Measurements from ENCODE around the gene IDUA. TPM values are rescaled to one million over a fixed set of nuclear protein-coding genes. Genes with fewer than 3 reads are reported as not detected.

The IDUA gene
- total RNA-seq, 1 experiment from 2014 or later: 35.0 TPM

GRCh38 chr4:1024882-1025545, 38.2 kb downstream of the IDUA start:
- no peaks in the 10 kb centered on the region for H3K27me3 Mint-ChIP-seq (ENCODE audit: insufficient read depth, unreplicated experiment)
- no peak for DNase-seq (ENCODE audit: unreplicated experiment)
- H3K27ac Mint-ChIP-seq (ENCODE audit: low read depth, unreplicated experiment): no peak overlapping the region
- no peak overlapping the region for H3K4me3 Mint-ChIP-seq (ENCODE audit: unreplicated experiment)
- intact Hi-C loops (cut with micrococcal nuclease): no loop called here
- peaks cover 20% of the 10 kb centered on the region for H3K36me3 Mint-ChIP-seq (ENCODE audit: insufficient read depth, unreplicated experiment)
- H3K4me1 Mint-ChIP-seq (ENCODE audit: insufficient read depth, unreplicated experiment): no peaks in the 10 kb centered on the region
- no TSS peak for BruUV-seq (replicated peaks)
- POLR2A ChIA-PET: no interaction called here
- no peak for TF ChIP-seq CTCF (IDR thresholded peaks at IDR 0.05; ENCODE audit: unreplicated experiment)
- H3K9me3 Mint-ChIP-seq (ENCODE audit: unreplicated experiment): no peaks in the 10 kb centered on the region
- CTCF ChIA-PET: no interaction called here

GRCh38 chr4:1026115-1026514, 39.3 kb downstream of the IDUA start:
- Mint-ChIP-seq H3K9me3 (ENCODE audit: unreplicated experiment) (no peaks in the 10 kb centered on the region), H3K4me1 (ENCODE audit: insufficient read depth, unreplicated experiment) (no peaks in the 10 kb centered on the region), H3K4me3 (ENCODE audit: unreplicated experiment) (no peak overlapping the region), H3K27me3 (ENCODE audit: insufficient read depth, unreplicated experiment) (no peaks in the 10 kb centered on the region), H3K27ac (ENCODE audit: low read depth, unreplicated experiment) (no peak overlapping the region), H3K36me3 (ENCODE audit: insufficient read depth, unreplicated experiment) (peaks cover 20% of the 10 kb centered on the region)
- TF ChIP-seq CTCF (IDR thresholded peaks at IDR 0.05; ENCODE audit: unreplicated experiment): no peak
- peak; percentile 41 for DNase-seq (ENCODE audit: unreplicated experiment)
- no TSS peak for BruUV-seq (replicated peaks)
- intact Hi-C loops (cut with micrococcal nuclease): no loop called here
- POLR2A ChIA-PET: no interaction called here
- CTCF ChIA-PET: no interaction called here

- DNase-seq (ENCODE audit: unreplicated experiment): no peak
Measured at GRCh38 chr4:1027219-1027914, 40.5 kb downstream of the IDUA start.

GRCh38 chr4:1027915-1028238, 41.0 kb downstream of the IDUA start:
- no TSS peak for BruUV-seq (replicated peaks)
- CTCF ChIA-PET: no interaction called here
- Mint-ChIP-seq H3K4me1 (ENCODE audit: insufficient read depth, unreplicated experiment) (no peaks in the 10 kb centered on the region), H3K36me3 (ENCODE audit: insufficient read depth, unreplicated experiment) (peaks cover 25% of the 10 kb centered on the region), H3K4me3 (ENCODE audit: unreplicated experiment) (no peak overlapping the region), H3K9me3 (ENCODE audit: unreplicated experiment) (no peaks in the 10 kb centered on the region), H3K27me3 (ENCODE audit: insufficient read depth, unreplicated experiment) (no peaks in the 10 kb centered on the region), H3K27ac (ENCODE audit: low read depth, unreplicated experiment) (no peak overlapping the region)
- intact Hi-C loops (cut with micrococcal nuclease): no loop called here
- no peak for TF ChIP-seq CTCF (IDR thresholded peaks at IDR 0.05; ENCODE audit: unreplicated experiment)
- DNase-seq (ENCODE audit: unreplicated experiment): no peak
- POLR2A ChIA-PET: no interaction called here

More at GRCh38 chr4:1027219-1027914, 40.5 kb downstream of the IDUA start:
- no peaks in the 10 kb centered on the region for H3K4me1 Mint-ChIP-seq (ENCODE audit: insufficient read depth, unreplicated experiment)
- POLR2A ChIA-PET: interaction anchor here (0.6 kb wide), 1 partner anchor 98 kb away, joined by 3 read pairs; no protein-coding TSS in a partner anchor
- intact Hi-C loops (cut with micrococcal nuclease): no loop called here
- H3K27me3 Mint-ChIP-seq (ENCODE audit: insufficient read depth, unreplicated experiment): no peaks in the 10 kb centered on the region
- CTCF ChIA-PET: no interaction called here
- H3K27ac Mint-ChIP-seq (ENCODE audit: low read depth, unreplicated experiment): no peak overlapping the region
- H3K36me3 Mint-ChIP-seq (ENCODE audit: insufficient read depth, unreplicated experiment): peaks cover 20% of the 10 kb centered on the region
- no peak for TF ChIP-seq CTCF (IDR thresholded peaks at IDR 0.05; ENCODE audit: unreplicated experiment)
- H3K4me3 Mint-ChIP-seq (ENCODE audit: unreplicated experiment): no peak overlapping the region
- BruUV-seq (replicated peaks): no TSS peak
- no peaks in the 10 kb centered on the region for H3K9me3 Mint-ChIP-seq (ENCODE audit: unreplicated experiment)

Measured in MCF 10A (cell line).